Liver (tissue), 9 donors: ENCODE data around the gene MYH13. TPM values are rescaled to one million over a fixed set of nuclear protein-coding genes. Genes with fewer than 3 reads are reported as not detected.

Experiments
- DNase-seq: peaks from one replicate; pipeline ENCODE4 v3.0.0-alpha.2; 2017; ENCODE audit warnings: low spot score
- H3K27ac ChIP-seq, 2 donors: one replicate each; pipeline ENCODE4 v1.7.0; 2013; ENCODE audit warnings: inconsistent platforms in 2 of 2, low read length in 2 of 2, control low read depth in 1 of 2, low read depth in 1 of 2, mild to moderate bottlenecking in 1 of 2
- H3K27me3 ChIP-seq, 4 donors: one replicate each; pipeline versions ENCODE4 v1.6.1 to v1.7.0; 2013; ENCODE audit warnings: low read length in 3 of 4, inconsistent platforms in 1 of 4, mild to moderate bottlenecking in 1 of 4, moderate library complexity in 1 of 4; ENCODE audit not compliant: control insufficient read depth in 4 of 4, insufficient read depth in 4 of 4
- H3K36me3 ChIP-seq, 4 donors: one replicate each; pipeline versions ENCODE4 v1.6.1 to v1.7.0; 2013; ENCODE audit warnings: low read length in 3 of 4, mild to moderate bottlenecking in 3 of 4, low read depth in 1 of 4, moderate library complexity in 1 of 4; ENCODE audit not compliant: control insufficient read depth in 4 of 4, insufficient read depth in 3 of 4
- H3K4me1 ChIP-seq, 4 donors: one replicate each; pipeline versions ENCODE4 v1.6.1 to v1.7.0; 2013; ENCODE audit warnings: low read length in 3 of 4, mild to moderate bottlenecking in 3 of 4, moderate library complexity in 1 of 4; ENCODE audit not compliant: control insufficient read depth in 4 of 4, insufficient read depth in 4 of 4
- H3K4me3 ChIP-seq, 3 donors: one replicate each; pipeline versions ENCODE4 v1.6.1 to v1.7.0; 2013; ENCODE audit warnings: low read length in 3 of 3, control low read depth in 1 of 3, low read depth in 1 of 3, mild to moderate bottlenecking in 1 of 3
- H3K9ac ChIP-seq, 2 donors: one replicate each; pipeline ENCODE4 v1.7.0; 2013; ENCODE audit warnings: low read length in 2 of 2, mild to moderate bottlenecking in 2 of 2, moderate library complexity in 2 of 2, control low read depth in 1 of 2, low read depth in 1 of 2
- H3K9me3 ChIP-seq, 4 donors: one replicate each; pipeline versions ENCODE4 v1.6.1 to v1.7.0; 2013; ENCODE audit warnings: low read length in 3 of 4; ENCODE audit not compliant: control insufficient read depth in 4 of 4
- CTCF ChIP-seq: fragments of 150-350 bp; IDR thresholded peaks from 2 replicates; pipeline ENCODE4 v1.5.1; 2017; ENCODE audit warnings: improper control_type of control experiment, low read depth, low read length; ENCODE audit not compliant: missing input control
- EGR1 ChIP-seq, 2 donors: IDR thresholded peaks; 2 replicates each; pipeline ENCODE4 v1.6.1; 2016 to 2018; ENCODE audit warnings: antibody characterized with exemption in 2 of 2, low read depth in 2 of 2
- GABPA ChIP-seq, 2 donors: IDR thresholded peaks in 1 of 2; conservative IDR thresholded peaks in 1 of 2; 2 replicates each; pipeline ENCODE4 v1.6.1; 2016; ENCODE audit warnings: antibody characterized with exemption in 2 of 2, mild to moderate bottlenecking in 1 of 2, moderate library complexity in 1 of 2
- HNF4A ChIP-seq, 2 donors: conservative IDR thresholded peaks; 2 replicates each; pipeline ENCODE4 v1.6.1; 2016; ENCODE audit warnings: antibody characterized with exemption in 2 of 2, mild to moderate bottlenecking in 2 of 2
- HNF4G ChIP-seq: IDR thresholded peaks from 2 replicates; pipeline ENCODE4 v1.6.1; 2016; ENCODE audit warnings: antibody characterized with exemption
- JUND ChIP-seq, 2 donors: IDR thresholded peaks; 2 replicates each; pipeline ENCODE4 v1.6.1; 2016; ENCODE audit warnings: antibody characterized with exemption in 2 of 2
- NR2F2 ChIP-seq: IDR thresholded peaks from 2 replicates; pipeline ENCODE4 v1.6.1; 2016; ENCODE audit warnings: antibody characterized with exemption
- REST ChIP-seq: IDR thresholded peaks from 2 replicates; pipeline ENCODE4 v1.6.1; 2016; ENCODE audit warnings: antibody characterized with exemption, mild to moderate bottlenecking
- RXRA ChIP-seq, 2 donors: IDR thresholded peaks; 2 replicates each; pipeline ENCODE4 v1.6.1; 2017 to 2018; ENCODE audit warnings: antibody characterized with exemption in 2 of 2, mild to moderate bottlenecking in 1 of 2
- TAF1 ChIP-seq: conservative IDR thresholded peaks from 2 replicates; pipeline ENCODE4 v1.6.1; 2016; ENCODE audit warnings: antibody characterized with exemption, mild to moderate bottlenecking
- YY1 ChIP-seq: IDR thresholded peaks from 2 replicates; pipeline ENCODE4 v1.6.1; 2016; ENCODE audit warnings: antibody characterized with exemption, mild to moderate bottlenecking
- ZBTB33 ChIP-seq: IDR thresholded peaks from 2 replicates; pipeline ENCODE4 v1.6.1; 2016; ENCODE audit warnings: antibody characterized with exemption
- WGBS: extraction: QIAGEN DNeasy Blood & Tissue Kit; methylation state at CpG from one replicate; pipeline ENCODE4 v1.1.7; 2013; 5-methylcytosine and 5-hydroxymethylcytosine counted together
- polyA plus RNA-seq, 2 donors: library from polyadenylated mRNA; stranded (reverse) in 1 of 2; unstranded in 1 of 2; fragments of 200-250 nt in 1 of 2; fragments of >200 nt in 1 of 2; fragmentation: Nextera tagmentation in 1 of 2; extraction: Ambion mirVana in 1 of 2; gene quantifications; one replicate each; pipeline versions ENCODE4 v1.2.1 to v1.2.3, GENCODE V29; 2013 to 2015
- total RNA-seq, 2 donors: library from RNA; depleted of rRNA; stranded (reverse); fragments of >200 nt; gene quantifications; one replicate each; pipeline ENCODE4 v1.2.3, GENCODE V29; 2014
- TF ChIP-seq, protein P1 (sequence below): IDR thresholded peaks from 2 replicates; pipeline ENCODE4 v1.6.1; 2016; ENCODE audit warnings: antibody characterized with exemption
- donor health status: healthy.
- donor health status: healthy.
- donor health status: healthy.
- donor health status: healthy.
- donor health status: healthy.

The MYH13 gene
- total and polyA plus RNA-seq, 4 donors: not detected

GRCh38 chr17:10360578-10360977 is 12.2 kb downstream of the MYH13 start:
- no peak for DNase-seq
- no peaks in the 10 kb centered on the region for H3K4me1 ChIP-seq
- TF ChIP-seq GABPA (IDR thresholded peaks at IDR 0.05 in 1 of 2, conservative IDR thresholded peaks at IDR 0.05 in 1 of 2) (no peak), HNF4G (no peak), NR2F2 (no peak), CTCF (no peak), RXRA (IDR thresholded peaks at IDR 0.05) (no peak), TAF1 (no peak), YY1 (no peak), EGR1 (IDR thresholded peaks at IDR 0.05; ENCODE audit: low read depth in 2 of 2) (no peak), HNF4A (conservative IDR thresholded peaks at IDR 0.05) (no peak), JUND (IDR thresholded peaks at IDR 0.05) (no peak), ZBTB33 (no peak)
- TF ChIP-seq, protein P1, sequence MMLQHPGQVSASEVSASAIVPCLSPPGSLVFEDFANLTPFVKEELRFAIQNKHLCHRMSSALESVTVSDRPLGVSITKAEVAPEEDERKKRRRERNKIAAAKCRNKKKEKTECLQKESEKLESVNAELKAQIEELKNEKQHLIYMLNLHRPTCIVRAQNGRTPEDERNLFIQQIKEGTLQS: no peak
- H3K9ac ChIP-seq: no peak overlapping the region
- no peak overlapping the region for H3K27ac ChIP-seq
- H3K27me3 ChIP-seq: peaks cover 0 to 25% (median 0%) of the 10 kb centered on the region in 4 donors
- H3K9me3 ChIP-seq: no peaks in the 10 kb centered on the region
- H3K4me3 ChIP-seq: no peak overlapping the region
- no peaks in the 10 kb centered on the region for H3K36me3 ChIP-seq

DNA sequence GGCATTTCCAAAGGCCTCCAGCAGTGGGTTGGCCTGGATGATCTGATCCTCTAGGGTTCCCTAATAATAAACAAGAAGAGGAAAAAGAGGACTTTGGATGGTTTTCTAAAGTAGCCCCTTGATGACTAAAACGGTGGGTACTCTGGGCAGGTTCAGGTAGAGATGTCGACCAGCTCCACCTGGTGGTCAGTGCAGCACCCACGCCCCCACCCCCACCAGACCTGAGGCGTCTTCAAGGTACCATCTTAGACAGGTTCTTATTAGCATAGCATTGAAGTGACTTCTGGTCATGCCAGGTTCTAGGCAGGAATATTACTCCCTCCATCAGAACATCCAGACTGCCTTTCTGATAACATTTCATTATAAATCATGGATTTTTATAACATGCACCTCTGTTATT is 15.0 kb downstream of the MYH13 start:
- DNase-seq: no peak
- no peaks in the 10 kb centered on the region for H3K36me3 ChIP-seq
- H3K27me3 ChIP-seq: peaks cover 0 to 22% (median 0%) of the 10 kb centered on the region in 4 donors
- H3K4me1 ChIP-seq: no peaks in the 10 kb centered on the region
- H3K4me3 ChIP-seq: no peak overlapping the region
- TF ChIP-seq REST: no peak
- peak; percentile 32 for TF ChIP-seq CTCF
- 15% methylated on average over 4 of the region's 4 CpGs for WGBS
- no peaks in the 10 kb centered on the region for H3K9me3 ChIP-seq
- no peak overlapping the region for H3K27ac ChIP-seq
- H3K9ac ChIP-seq: no peak overlapping the region
